ENCODE data around the gene CCDC91.

CCDC91 gene

DNA sequence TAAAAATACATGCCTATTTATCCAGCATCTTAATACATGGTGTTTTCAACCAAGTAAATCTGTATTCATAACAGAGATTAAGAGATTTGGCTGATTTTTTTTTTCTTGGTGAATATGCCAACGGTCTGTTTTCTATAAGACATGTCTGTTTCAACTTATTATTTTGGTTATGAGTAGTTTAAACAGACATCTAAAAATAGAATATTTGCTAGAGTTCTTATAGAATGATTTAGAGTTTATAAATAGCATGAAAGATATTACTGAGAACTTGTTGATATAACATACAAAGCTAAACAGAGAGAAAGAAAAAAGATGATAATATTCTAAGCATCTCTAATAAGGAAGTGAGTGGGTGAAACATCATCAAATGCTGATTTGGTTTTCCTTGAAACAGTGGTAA, 199.9 kb downstream of the CCDC91 start:
- no peak for TF ChIP-seq CTCF (IDR thresholded peaks at IDR 0.05)

DNA sequence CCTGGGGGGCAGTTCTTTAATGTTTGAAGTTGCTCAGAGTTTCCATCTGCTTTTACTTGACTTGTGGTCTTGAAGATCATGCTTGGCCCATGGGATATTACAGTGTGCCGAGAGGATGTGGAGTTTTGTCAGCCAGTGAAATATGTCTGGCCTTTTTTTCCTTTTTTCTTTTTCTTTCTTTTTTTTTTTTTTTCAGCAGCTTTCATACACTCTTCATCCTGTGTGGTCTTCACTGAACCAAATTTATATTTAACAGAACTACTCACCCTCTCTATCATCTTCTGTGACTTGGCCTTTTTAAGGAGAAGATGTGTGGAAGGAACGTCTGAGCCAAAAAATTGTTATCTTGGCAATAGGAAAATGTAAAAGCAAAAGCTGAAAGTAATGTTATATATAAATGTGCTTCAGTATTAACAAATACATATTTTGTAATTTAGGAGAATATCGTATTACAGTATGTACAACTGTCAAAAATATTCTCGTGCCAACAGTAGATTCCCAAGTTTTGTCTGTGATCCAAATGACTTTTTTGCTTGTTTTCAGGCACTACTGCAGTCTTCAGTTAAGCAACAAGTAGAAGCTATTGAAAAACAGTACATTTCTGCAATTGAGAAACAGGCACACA, 200.6 kb downstream of the CCDC91 start:
- no peak for TF ChIP-seq CTCF (IDR thresholded peaks at IDR 0.05)

- TF ChIP-seq CTCF (IDR thresholded peaks at IDR 0.05), result no peak
Measured at GRCh38 chr12:28409892-28410291, 219.6 kb downstream of the CCDC91 start.

DNA sequence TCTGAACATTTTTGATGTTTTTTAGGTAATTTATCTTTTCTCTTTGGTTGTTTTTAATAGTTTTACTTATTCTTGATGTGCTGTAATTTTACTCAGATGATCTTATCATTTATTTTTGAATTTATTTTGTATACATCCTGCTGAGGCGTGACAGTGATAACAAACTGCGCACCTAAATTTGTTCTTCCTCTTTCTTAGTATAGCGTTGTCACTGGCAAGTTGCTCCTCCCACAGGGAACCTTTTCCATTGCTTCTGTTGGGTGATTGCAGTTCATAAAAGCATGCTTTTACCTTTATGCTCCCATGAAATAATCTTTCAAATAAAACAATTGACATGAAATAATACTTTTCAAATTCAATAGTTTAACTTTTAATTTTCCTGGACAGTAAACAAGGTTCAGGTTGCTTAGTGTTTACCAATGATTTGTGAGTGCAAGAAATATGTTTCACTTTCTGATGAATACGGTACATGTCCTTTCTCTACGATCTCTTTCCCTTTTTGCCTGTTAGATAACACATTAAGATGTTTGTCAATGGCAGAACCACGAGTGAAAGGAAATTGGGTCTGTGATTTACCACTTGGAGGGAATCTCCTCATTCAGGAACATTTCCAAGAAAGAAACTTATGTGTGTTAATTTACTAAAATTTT, 223.3 kb downstream of the CCDC91 start:
- TF ChIP-seq CTCF (IDR thresholded peaks at IDR 0.05), result no peak

DNA sequence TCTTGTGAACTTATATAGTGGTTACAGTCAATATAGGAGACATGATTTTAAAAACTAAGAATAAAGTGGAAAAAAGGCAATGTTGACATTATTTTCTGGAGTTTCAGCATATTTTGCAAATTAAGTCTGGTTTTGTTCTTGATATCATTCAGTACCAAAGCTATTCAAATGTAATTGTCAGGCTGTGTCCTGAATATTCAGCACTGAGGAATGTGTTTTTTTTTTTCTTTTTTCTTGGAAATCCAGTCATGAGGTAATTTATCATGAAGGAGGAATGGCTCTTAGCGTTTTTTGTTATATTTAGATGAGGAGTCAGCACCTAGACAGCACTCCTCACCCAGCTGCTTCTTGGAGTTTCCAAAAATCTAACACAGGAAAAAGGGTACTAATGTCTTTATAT, 225.5 kb downstream of the CCDC91 start:
- TF ChIP-seq CTCF (IDR thresholded peaks at IDR 0.05), result no peak

- TF ChIP-seq CTCF (IDR thresholded peaks at IDR 0.05), result no peak
Measured at GRCh38 chr12:28421374-28421773, 231.1 kb downstream of the CCDC91 start.

DNA sequence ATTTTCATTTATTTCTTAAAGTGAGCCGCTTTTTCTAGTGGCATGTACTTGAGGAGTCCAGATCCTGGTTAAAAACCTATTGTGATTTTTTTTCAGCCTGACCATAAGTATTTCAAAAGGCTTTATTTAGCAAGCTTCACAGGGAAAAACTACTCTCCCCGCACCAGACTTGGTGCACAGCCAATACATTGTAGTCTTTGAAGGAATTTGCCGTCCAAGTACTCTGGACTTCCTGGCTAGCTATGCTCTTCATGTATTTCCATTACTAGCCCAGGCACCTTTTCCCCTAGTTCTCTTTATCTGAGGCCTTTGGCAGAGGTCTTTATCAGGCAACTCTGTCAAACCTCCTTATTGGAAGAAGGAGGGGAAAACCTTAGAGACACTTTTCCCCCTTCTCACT, 234.7 kb downstream of the CCDC91 start:
- TF ChIP-seq CTCF (IDR thresholded peaks at IDR 0.05), result no peak
